ENCODE results near the gene TEDC1. TPM values are rescaled to one million over a fixed set of nuclear protein-coding genes. Genes with fewer than 3 reads are reported as not detected.
A peak's percentile ranks its signal among the peaks of the same experiment; 100 is the strongest.

The TEDC1 gene
- total RNA-seq, 1 donor = 7.3 TPM

DNA sequence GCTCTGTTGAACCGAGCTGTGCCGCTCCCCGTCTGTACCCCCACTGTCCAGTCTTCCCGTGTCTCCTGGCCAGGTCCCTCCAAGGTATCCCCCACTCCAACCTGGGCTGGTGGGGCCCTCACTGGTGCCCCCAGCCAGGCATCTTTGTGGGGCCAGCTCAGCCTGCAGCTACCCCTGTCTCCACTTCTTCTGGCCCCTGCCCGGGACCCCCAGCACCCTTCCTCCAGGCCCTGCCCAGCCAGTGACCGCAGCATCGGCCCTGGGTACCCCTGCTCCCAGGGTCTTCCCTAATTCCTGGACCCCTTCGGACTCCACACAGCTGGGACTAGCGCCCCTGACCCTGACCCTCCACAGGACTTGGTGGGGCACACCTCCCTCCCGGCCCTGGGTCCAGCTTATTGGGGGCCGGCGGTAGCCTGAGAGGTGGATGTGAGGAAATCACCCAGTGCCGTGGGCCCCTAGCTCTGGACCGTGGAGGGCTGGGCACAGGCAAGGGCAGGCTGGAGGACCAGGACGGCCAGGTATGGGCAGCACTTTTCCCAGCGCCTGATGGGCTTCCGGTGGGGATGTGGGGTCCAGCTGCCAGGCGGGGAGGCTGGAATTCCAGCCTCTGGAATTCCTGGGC, 8.4 kb upstream of the TEDC1 start:
- no peak for DNase-seq (ENCODE audit: low read depth)
- TF ChIP-seq, protein P1, sequence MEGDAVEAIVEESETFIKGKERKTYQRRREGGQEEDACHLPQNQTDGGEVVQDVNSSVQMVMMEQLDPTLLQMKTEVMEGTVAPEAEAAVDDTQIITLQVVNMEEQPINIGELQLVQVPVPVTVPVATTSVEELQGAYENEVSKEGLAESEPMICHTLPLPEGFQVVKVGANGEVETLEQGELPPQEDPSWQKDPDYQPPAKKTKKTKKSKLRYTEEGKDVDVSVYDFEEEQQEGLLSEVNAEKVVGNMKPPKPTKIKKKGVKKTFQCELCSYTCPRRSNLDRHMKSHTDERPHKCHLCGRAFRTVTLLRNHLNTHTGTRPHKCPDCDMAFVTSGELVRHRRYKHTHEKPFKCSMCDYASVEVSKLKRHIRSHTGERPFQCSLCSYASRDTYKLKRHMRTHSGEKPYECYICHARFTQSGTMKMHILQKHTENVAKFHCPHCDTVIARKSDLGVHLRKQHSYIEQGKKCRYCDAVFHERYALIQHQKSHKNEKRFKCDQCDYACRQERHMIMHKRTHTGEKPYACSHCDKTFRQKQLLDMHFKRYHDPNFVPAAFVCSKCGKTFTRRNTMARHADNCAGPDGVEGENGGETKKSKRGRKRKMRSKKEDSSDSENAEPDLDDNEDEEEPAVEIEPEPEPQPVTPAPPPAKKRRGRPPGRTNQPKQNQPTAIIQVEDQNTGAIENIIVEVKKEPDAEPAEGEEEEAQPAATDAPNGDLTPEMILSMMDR (IDR thresholded peaks at IDR 0.05; ENCODE audit: insufficient read depth, low read depth, low read length) = no peak
- H3K4me3 ChIP-seq (ENCODE audit: low read depth, low read length) = no peak overlapping the region

DNA sequence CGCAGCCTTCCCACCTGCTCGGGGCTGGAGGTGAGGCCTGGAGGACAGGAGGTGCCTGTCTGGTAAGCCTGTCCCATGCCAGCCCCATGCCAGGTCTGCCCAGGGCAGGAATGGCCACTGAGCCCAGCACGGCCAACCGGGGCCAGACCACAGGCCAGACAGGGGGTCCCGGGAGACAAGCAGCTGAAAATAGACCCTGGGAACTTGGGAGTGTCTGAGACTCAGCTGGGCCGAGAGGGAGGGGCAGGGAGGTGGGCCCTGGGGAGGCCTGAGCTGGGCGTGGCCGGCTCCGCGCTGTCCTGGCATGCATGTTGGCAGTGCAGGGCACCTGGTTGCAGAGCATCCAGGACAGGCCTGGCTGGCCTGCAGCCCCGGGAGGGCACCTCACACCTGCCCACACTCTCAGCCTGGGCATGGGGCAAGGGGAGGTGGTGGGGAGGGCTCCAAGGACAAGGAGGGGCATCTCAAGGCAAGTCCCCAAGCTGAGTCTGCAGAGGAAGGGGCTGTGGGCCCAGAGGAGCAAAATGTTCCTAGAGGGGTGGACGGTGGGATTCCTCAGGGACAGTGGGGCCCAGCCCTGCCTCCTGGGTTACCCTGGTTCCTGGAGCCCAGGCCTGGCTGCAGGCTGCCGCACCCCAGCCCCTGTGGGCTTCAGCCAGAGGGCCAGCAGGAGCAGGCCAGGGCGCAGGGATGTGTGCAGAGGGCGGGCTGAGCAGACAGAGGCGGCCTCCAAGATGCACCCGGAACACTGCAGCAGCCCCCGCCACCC, 7.6 kb upstream of the TEDC1 start:
- DNase-seq (ENCODE audit: low read depth) = no peak
- TF ChIP-seq, protein P1 (IDR thresholded peaks at IDR 0.05; ENCODE audit: insufficient read depth, low read depth, low read length) = no peak
- no peak overlapping the region for H3K4me3 ChIP-seq (ENCODE audit: low read depth, low read length)

DNA sequence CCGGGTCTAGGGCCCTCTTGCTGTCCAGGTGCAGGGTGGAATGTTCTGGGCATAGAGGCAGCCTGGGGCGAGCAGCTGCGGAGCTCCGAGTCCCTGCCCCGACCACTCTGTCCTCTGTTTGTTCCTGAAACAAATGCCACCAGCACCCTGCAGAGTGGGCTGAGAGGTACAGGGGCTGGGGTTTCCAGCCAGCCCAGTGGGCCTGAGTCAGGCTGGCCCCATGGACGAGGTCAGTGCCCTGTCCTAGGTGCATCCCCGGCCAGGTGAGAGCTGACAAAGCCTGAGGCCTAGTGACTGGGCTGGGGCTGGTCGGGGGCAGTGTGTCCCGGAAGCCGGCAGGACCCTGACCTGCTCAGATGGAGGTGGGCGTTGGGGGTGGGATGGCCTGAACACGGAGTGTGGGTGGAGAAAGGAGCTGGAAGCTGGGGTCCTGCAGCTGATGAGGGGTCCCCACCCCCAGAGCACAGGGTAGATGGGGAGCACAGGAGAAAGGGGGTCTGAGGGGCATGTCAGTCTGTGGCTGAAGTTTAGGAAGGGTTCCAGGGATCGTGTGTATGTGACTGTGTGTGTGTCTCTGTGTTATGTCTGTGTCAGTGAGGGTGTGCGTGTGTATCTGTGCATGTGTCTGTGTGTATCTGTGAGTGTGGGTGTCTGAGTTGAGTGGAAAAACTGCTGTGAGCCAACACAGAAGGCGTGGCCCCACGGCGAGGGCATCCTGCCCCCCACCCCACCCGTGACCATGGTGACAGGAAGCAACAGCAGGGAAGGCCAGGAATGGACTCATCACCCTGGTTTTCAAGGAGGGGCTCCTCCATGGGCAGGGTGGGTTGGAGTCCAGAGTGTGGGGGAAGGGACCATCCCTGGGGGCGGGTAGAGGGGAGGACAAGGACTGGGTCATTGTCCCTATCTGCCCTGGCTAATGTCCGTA, 6.7 kb upstream of the TEDC1 start:
- TF ChIP-seq, protein P1 (IDR thresholded peaks at IDR 0.05; ENCODE audit: insufficient read depth, low read depth, low read length) = no peak
- no peak for DNase-seq (ENCODE audit: low read depth)
- no peak overlapping the region for H3K4me3 ChIP-seq (ENCODE audit: low read depth, low read length)

DNA sequence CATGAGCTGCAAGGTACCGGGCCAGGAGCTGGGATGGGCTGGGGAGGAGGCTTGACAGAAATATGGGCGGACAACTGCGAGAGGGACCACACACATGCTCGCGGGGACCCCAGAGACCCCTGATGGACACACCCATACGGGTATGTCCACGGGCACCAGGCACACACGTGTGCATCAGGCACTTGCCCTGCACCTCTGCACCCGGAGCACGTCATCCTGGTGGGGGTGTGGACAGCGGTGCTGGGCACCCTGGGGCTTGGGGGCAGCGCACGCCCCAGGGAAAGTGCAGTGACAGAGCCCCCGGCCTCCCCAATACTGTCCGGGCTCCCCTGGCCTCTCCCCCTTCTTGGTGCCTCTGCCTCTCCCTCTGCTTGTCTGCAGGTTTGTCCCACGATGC, 6.1 kb upstream of the TEDC1 start:
- H3K4me3 ChIP-seq (ENCODE audit: low read depth, low read length) = no peak overlapping the region
- TF ChIP-seq, protein P1 (IDR thresholded peaks at IDR 0.05; ENCODE audit: insufficient read depth, low read depth, low read length) = no peak
- no peak for DNase-seq (ENCODE audit: low read depth)

DNA sequence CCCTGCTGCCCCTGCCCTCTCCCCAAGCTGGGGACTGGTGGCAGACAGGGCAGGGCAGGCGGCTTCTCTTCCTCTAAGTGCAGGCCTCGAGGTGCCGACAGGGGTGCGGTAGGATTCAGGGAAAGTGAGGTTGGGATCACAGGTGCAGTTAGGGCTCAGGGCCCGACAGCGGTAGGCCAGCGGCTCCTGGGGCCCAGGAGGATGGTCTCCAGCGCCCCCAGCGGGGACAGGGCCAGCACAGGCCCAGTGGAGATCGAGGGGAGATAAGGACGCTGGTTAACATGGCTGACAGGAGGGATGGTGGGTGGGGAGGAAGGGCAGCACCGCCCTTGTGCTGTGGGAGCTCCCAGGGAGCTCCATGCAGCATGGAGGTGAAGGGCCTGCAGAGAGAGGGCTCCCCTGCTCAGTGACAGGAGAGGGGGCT, 5.3 kb upstream of the TEDC1 start:
- H3K4me3 ChIP-seq (ENCODE audit: low read depth, low read length) = no peak overlapping the region
- DNase-seq (ENCODE audit: low read depth) = no peak
- TF ChIP-seq, protein P1 (IDR thresholded peaks at IDR 0.05; ENCODE audit: insufficient read depth, low read depth, low read length) = peak; percentile 19

DNA sequence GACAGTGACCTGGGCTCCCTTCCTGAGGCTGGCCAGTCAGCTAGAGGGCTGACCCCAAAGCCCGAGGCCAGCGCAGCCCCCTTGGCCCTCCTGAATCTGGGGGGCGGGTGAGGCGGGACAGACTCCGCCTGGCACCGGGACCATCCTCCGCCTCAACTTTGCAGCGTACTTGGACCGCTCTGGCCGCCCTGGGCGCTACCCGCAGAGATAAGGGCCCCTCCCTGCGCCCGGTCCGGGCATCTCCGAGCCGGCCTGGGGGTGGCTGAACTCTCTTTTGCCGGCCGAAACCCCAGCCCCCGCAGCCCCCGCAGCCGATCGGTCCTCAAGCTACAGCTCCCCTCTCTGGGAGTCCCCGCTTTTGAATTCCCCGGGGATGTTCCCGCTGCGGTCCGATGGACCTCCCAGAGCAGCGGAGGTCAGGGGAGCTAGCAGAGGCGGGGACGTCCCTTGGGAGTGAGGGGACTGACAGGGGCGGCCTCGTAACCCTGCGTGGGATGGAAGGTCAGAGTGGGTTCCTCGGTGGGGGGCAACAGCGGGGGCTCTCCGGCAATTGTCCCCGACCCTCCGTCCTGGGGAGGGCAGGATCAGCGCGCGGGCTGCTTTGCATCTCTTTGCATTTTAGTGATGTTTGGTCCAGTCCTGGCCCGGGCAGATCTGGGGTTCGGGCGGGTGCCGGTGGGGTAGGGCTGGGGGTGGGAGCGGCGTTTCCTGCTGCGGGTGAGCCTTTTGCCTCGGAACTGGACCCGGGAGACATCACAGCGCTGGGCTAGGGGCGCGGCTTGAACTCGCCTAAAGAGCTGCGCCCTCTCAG, 4.7 kb upstream of the TEDC1 start, which contains the start of gene CRIP1:
Gene CRIP1, plus strand, starts transcription at position 724 of the 811 bp plus-strand sequence. CDS start 374 bp downstream, outside the sequence.
- TF ChIP-seq, protein P1 (IDR thresholded peaks at IDR 0.05; ENCODE audit: insufficient read depth, low read depth, low read length) = no peak
- no peak for DNase-seq (ENCODE audit: low read depth)
- H3K4me3 ChIP-seq (ENCODE audit: low read depth, low read length) = peak within 1 kb of the TSS; percentile 37

All from fibroblast of villous mesenchyme (primary cell).